Stimulated activated CD4-positive, alpha-beta T cell treated with anti-CD3 and anti-CD28 coated beads, Interleukin-12 subunit alpha, Interleukin-12 subunit beta, amount 100 ng/mL, for 4 hours (primary cell): ENCODE data around the gene ZNF416.

Experiments
- DNase-seq: peaks from one replicate; pipeline ENCODE4 v3.0.0-alpha.2; 2020

Gene ZNF416

GRCh38 chr19:57558525-57558924, 20.2 kb downstream of the ZNF416 start:
- no peak for DNase-seq

GRCh38 chr19:57557659-57558058, 21.1 kb downstream of the ZNF416 start:
- DNase-seq = no peak

- no peak for DNase-seq
Observed at GRCh38 chr19:57552432-57552831, 26.3 kb downstream of the ZNF416 start.

GRCh38 chr19:57546513-57546912, 32.2 kb downstream of the ZNF416 start:
- DNase-seq = no peak

- no peak for DNase-seq
Observed at GRCh38 chr19:57537953-57538547, 40.7 kb downstream of the ZNF416 start.

GRCh38 chr19:57527136-57527881, 51.4 kb downstream of the ZNF416 start, which contains the start of gene ZNF549:
ZNF549 (plus strand) TSS chr19:57527356; CDS start chr19:57527574, 218 bp downstream.
- peak; percentile 79 for DNase-seq
